Neuron (in vitro differentiated cells): ENCODE data around the gene PDE3A.
A peak's percentile ranks its signal among the peaks of the same experiment; 100 is the strongest.

ENCODE experiments used
- H2AFZ ChIP-seq: one replicate; pipeline ENCODE4 v1.6.1; 2013; ENCODE audit warnings: low read depth, mild to moderate bottlenecking, inconsistent platforms, low read length, moderate library complexity
- H3K27me3 ChIP-seq: one replicate; pipeline ENCODE4 v1.6.1; 2013; ENCODE audit warnings: low read length; ENCODE audit not compliant: insufficient read depth
- H3K36me3 ChIP-seq: one replicate; pipeline ENCODE4 v1.6.1; 2013; ENCODE audit warnings: low read length; ENCODE audit not compliant: insufficient read depth
- H3K4me1 ChIP-seq: one replicate; pipeline ENCODE4 v1.6.1; 2013; ENCODE audit warnings: low read length; ENCODE audit not compliant: insufficient read depth
- H3K4me3 ChIP-seq: 2 replicates; pipeline ENCODE4 v1.5.1; 2013; ENCODE audit warnings: mild to moderate bottlenecking, low read length, moderate library complexity
- H3K9me3 ChIP-seq: one replicate; pipeline ENCODE4 v1.6.1; 2013; ENCODE audit warnings: low read length

The PDE3A gene

DNA sequence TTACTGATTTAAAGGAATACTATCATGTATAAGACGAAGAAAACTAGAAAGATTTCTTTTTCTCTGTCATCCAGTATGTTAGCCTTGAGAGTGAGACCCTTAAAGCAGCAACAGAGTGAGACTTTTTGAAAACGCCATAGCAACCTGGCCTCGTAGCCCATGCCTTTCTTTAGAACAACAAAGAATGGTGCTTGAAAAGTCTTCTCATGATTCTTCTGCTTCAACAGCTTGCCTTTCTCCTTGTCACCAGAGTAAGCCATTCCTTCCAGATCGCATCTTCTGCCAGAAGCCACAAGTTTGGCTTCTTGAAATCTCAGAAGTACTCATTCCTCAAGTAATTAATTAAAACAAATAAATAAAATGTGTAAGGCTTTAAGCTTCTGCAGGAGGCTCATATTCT, 109.3 kb downstream of the PDE3A start:
- H3K36me3 ChIP-seq, result no peaks in the 10 kb centered on the region
- H3K4me3 ChIP-seq, result no peak overlapping the region
- peaks cover 1% of the 10 kb centered on the region for H3K9me3 ChIP-seq
- H3K27me3 ChIP-seq, result no peaks in the 10 kb centered on the region
- peaks cover 18% of the 10 kb centered on the region for H3K4me1 ChIP-seq
- peak overlapping the region; percentile 93 for H2AFZ ChIP-seq

DNA sequence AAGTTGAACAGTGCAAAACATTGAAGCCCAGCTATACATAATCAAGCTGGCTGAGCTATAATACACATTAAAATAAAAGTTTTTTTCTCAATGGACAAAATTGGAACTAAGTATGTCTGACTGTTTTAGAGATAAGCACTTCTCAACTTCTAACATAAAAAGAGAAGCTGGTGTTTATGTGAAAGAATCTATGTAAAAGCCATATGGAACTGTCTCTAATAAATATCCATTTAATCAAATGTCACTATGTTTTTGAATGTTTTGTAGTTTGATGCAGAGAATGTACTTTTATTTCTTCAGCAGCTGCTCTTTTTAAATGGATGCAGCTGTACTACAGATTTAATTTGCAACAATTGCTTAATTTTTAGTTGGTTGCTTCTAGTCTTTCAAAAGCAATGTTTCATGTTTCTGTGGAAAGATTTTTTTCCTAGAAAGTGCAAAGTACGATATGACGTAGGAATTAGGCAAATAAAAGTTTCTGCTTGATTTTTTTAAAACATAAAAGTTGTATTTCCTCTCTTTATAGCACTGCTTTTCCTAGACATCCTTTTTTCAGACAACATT, 114.2 kb downstream of the PDE3A start:
- Histone ChIP-seq H3K27me3 (no peaks in the 10 kb centered on the region), H3K4me3 (no peak overlapping the region), H3K36me3 (no peaks in the 10 kb centered on the region), H2AFZ (peak overlapping the region; percentile 26), H3K4me1 (peaks cover 9% of the 10 kb centered on the region), H3K9me3 (no peaks in the 10 kb centered on the region)

DNA sequence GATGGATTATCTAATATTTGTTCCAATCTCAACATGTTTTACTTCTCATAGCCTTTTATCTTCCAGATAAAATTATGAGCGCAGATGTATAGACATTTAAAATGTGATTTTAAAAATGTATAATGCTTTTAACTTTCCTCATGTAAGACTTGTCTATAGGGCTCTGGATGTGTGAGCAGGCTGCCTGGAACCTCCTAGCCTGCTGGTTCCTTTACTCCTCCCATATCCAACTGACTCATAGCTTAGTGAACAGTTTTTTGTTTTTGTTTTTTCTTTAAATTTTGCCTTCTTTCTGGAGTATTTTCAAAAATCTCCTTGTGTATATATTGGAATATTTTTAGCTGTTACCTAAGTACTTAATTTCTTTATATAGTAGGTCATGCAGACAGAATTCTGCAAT, 115.4 kb downstream of the PDE3A start:
- Histone ChIP-seq H3K27me3 (no peaks in the 10 kb centered on the region), H3K4me1 (no peaks in the 10 kb centered on the region), H3K4me3 (no peak overlapping the region), H3K36me3 (no peaks in the 10 kb centered on the region), H2AFZ (no peak overlapping the region), H3K9me3 (no peaks in the 10 kb centered on the region)

DNA sequence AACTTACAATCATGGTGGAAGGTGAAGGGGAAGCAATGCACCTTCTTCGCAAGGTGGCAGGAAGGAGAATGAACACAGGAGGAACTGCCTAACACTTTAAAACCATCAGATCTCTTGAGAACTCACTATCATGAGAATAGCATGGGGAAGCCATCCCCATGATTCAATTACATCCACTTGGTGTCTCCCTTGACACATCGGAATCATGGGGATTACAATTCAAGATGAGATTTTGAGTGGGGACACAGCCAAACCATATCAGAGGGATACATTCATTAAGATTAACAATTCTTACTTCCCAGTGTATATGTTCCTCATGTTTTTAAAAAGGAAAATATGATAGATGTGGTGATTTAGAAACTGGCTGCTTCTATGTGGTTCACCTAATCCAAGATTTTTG, 117.9 kb downstream of the PDE3A start:
- Histone ChIP-seq H3K4me1 (no peaks in the 10 kb centered on the region), H3K27me3 (no peaks in the 10 kb centered on the region), H3K36me3 (no peaks in the 10 kb centered on the region), H3K4me3 (no peak overlapping the region), H2AFZ (no peak overlapping the region), H3K9me3 (no peaks in the 10 kb centered on the region)

DNA sequence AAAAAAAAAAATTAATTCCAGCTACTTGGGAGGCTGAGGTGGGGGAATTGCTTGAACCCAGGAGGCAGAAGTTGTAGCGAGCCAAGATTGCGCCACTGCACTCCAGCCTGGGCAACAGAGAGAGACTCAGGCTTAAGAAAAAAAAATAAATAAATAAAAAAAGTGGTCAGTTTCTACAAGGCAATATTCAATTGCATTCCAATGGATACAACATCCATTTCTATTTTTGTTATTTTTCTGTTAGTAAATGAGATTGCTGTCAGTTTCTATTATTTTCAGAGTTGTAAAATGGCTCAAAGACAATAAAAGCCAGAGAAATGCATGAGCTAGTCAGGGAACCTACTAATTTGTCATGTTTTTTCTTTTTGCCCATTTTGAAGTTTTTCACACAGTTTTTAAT, 119.2 kb downstream of the PDE3A start:
- Histone ChIP-seq H3K9me3 (no peaks in the 10 kb centered on the region), H2AFZ (no peak overlapping the region), H3K36me3 (no peaks in the 10 kb centered on the region), H3K4me1 (no peaks in the 10 kb centered on the region), H3K27me3 (no peaks in the 10 kb centered on the region), H3K4me3 (no peak overlapping the region)

DNA sequence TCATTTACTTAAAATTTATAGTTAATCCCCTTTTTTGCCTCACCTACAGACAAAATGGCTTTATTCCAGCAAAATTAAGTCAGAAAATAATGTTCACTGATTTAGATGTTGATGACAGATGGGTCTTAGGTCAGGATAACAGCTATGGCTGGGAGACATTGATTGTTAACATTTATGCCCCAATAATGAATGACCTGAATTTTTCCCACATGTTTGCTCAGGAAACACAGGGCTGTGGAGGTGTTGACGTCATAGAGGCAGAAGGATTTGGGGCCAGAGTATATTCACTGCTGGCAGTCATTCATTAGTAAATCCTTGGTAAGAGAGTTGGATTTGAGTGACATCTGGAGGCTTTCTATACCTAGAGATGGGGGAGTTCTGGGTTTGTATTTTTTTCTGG, 121.3 kb downstream of the PDE3A start:
- Histone ChIP-seq H3K27me3 (no peaks in the 10 kb centered on the region), H2AFZ (no peak overlapping the region), H3K9me3 (no peaks in the 10 kb centered on the region), H3K4me1 (no peaks in the 10 kb centered on the region), H3K4me3 (no peak overlapping the region), H3K36me3 (no peaks in the 10 kb centered on the region)

DNA sequence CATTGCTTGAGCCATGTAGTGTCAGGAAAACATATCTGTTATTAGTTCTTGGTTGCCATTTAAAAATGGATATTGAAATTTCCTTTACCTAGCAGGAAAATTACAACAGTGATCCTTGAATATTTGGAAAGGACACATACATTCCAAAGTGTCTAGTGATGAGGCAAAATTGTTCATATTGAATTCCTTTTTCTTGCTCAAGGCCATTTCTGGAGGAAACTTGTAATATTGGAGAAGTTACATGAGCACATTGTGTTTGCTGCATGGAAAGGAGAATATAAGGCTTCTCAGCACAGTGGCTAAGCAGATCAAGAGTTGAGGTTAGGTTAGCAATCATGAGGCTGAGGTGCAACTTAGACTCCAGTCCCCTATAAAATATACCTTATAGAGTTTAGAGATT, 121.9 kb downstream of the PDE3A start:
- no peaks in the 10 kb centered on the region for H3K36me3 ChIP-seq

DNA sequence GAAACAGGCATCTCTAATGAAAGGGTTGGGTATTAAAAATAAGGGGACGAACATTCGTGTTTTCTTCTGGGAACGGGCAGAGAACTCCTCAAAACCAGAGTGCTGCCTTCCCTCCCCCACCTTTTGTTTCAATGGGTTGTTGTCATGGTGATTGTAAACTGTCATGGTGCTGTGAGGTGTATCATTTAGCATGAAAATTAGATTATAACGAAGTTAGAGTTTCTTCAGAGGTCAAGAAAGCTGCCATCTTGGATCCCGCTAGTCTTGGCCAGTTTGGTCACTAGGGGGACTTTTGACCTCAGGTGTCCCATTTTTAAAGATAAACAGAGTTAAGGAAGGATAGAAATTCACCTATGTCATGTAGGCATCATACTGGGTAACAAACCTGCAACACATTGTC, 123.0 kb downstream of the PDE3A start:
- no peaks in the 10 kb centered on the region for H3K27me3 ChIP-seq

More for the DNA sequence above, 121.9 kb downstream of the PDE3A start:
- Histone ChIP-seq H3K4me3 (no peak overlapping the region), H2AFZ (no peak overlapping the region), H3K4me1 (no peaks in the 10 kb centered on the region), H3K9me3 (no peaks in the 10 kb centered on the region), H3K27me3 (no peaks in the 10 kb centered on the region)

DNA sequence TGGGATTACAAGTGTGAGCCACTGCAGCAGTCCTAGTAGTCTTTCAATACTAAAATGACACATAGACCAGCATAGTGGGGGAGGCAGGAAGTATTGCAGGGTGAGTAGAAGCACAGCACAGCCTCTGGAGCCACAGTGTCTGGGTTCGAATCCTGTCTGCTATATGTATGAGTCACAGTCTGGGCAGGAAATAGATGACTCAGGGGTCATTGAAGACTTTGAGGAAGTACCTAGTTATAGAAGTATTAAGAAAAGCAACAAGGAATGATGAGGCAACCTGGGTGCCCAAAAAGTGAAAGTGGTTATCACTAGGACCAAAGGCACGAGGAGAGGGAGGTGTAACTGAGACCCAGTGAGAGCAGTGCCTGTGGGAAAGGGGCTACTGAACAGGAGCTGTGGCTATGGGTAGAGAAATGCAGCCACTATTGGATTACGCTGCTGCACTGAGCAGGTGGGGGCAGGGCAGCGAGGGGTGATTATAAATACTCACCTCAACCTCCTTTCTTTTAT, 124.0 kb downstream of the PDE3A start:
- no peaks in the 10 kb centered on the region for H3K36me3 ChIP-seq
- H2AFZ ChIP-seq, result no peak overlapping the region
- no peaks in the 10 kb centered on the region for H3K27me3 ChIP-seq
- H3K9me3 ChIP-seq, result no peaks in the 10 kb centered on the region
- H3K4me1 ChIP-seq, result no peaks in the 10 kb centered on the region
- no peak overlapping the region for H3K4me3 ChIP-seq

More for the DNA sequence above, 123.0 kb downstream of the PDE3A start:
- H3K4me1 ChIP-seq, result no peaks in the 10 kb centered on the region
- H3K9me3 ChIP-seq, result no peaks in the 10 kb centered on the region
- H3K36me3 ChIP-seq, result no peaks in the 10 kb centered on the region
- no peak overlapping the region for H3K4me3 ChIP-seq
- no peak overlapping the region for H2AFZ ChIP-seq

DNA sequence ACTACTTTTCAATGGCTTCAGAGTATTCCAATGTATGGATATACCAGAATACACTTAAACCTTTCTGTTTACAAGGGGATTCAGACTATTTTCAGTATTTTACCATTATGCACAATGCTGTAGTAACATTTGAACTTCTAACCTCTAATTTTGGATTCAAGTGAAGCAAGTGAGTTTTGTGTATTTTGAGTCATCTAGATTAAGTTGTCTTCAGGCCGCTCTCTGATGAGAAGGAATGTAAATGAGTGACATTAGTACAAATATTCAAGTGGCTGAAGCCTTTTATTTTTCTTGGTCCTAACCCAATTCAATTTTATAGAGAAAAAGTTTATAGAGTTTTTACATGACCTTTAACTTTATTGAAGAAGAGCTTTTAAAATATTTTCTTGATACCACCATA, 125.6 kb downstream of the PDE3A start:
- H3K9me3 ChIP-seq, result no peaks in the 10 kb centered on the region
- H3K36me3 ChIP-seq, result no peaks in the 10 kb centered on the region
- H3K27me3 ChIP-seq, result no peaks in the 10 kb centered on the region
- no peak overlapping the region for H3K4me3 ChIP-seq
- H2AFZ ChIP-seq, result no peak overlapping the region
- H3K4me1 ChIP-seq, result no peaks in the 10 kb centered on the region

DNA sequence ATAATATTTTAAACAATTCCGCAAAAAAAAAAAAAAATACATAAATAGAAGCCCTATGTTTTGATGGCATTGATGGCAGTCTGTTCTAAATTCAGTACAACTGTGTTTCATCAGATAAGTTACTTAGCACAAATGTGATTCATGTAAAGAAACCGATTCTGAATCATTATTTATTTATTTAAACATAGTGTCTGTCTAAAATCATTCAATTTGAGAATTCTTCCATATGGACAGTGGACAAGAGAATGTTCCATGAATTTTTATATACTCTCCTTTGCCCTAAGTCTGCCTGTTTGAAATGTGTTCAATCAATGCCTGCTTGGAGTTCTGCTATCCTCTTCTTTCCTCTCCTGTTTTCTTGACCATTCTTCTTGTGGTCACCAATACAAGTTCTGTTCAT, 126.5 kb downstream of the PDE3A start:
- no peaks in the 10 kb centered on the region for H3K4me1 ChIP-seq
- H3K4me3 ChIP-seq, result no peak overlapping the region
- no peaks in the 10 kb centered on the region for H3K27me3 ChIP-seq
- H2AFZ ChIP-seq, result no peak overlapping the region
- no peaks in the 10 kb centered on the region for H3K9me3 ChIP-seq
- no peaks in the 10 kb centered on the region for H3K36me3 ChIP-seq

DNA sequence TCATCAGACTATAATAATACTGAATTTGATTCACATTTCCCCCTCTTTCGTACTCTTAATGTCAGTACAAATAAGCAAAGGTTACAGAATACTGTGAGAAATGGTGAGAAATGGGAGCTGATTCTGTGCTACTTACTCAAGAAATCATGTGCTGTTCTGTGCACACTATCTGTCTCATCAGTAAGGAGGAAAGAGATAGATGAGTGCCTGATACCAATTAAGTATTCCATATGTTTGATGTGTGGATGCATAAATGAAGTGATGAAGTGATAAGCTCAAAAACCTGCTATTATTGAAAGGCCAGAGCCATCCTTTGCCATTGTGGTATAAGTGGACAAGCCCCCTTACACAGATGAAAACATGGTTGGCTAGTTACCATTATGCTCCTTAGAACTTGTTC, 127.7 kb downstream of the PDE3A start:
- H2AFZ ChIP-seq, result no peak overlapping the region
- no peaks in the 10 kb centered on the region for H3K27me3 ChIP-seq
- no peaks in the 10 kb centered on the region for H3K4me1 ChIP-seq
- H3K36me3 ChIP-seq, result no peaks in the 10 kb centered on the region
- no peaks in the 10 kb centered on the region for H3K9me3 ChIP-seq
- no peak overlapping the region for H3K4me3 ChIP-seq

DNA sequence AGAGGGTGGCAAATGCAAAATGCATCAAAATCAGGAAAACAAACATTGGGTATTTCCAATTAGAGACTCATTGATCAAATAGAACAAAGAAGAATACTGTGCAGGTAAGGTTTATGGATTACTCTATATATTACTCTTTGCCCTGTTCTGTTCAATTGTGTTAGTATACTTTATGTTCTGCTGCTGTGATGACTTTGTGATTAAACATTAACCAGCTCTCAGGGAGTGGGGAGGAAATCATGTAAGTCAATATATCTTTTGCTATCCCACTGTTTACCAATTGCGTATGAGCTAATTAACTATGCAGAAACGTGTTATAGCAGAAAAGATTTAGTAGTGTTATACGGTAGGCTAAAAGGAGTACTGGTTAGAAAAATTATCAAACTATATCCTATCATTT, 129.4 kb downstream of the PDE3A start:
- H3K27me3 ChIP-seq, result no peaks in the 10 kb centered on the region
- no peaks in the 10 kb centered on the region for H3K4me1 ChIP-seq
- no peak overlapping the region for H2AFZ ChIP-seq
- H3K36me3 ChIP-seq, result no peaks in the 10 kb centered on the region
- H3K9me3 ChIP-seq, result no peaks in the 10 kb centered on the region
- no peak overlapping the region for H3K4me3 ChIP-seq

DNA sequence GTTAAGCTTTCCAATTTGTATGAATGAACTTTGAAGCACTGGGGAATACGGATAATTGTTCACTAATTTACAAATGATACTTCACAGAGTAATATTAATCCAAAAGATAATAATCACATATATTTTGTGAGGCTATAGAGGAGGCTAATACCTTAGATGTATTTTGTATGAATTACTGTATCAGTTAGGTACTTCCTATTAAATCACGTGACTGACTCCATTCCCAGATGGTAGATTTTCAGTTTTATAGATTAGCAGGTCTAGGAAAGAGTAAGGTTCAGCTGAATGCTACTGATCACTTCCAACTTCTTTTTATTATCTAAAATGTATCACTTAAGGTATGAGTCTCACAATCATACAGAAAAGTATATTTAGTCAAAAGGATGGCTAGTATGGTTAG, 133.6 kb downstream of the PDE3A start:
- no peak overlapping the region for H3K4me3 ChIP-seq
- H3K4me1 ChIP-seq, result no peaks in the 10 kb centered on the region
- H3K27me3 ChIP-seq, result no peaks in the 10 kb centered on the region
- no peak overlapping the region for H2AFZ ChIP-seq
- H3K9me3 ChIP-seq, result no peaks in the 10 kb centered on the region
- H3K36me3 ChIP-seq, result no peaks in the 10 kb centered on the region
